PC-3 (cell line): Measurements from ENCODE around the gene VPS51. TPM values are rescaled to one million over a fixed set of nuclear protein-coding genes. Genes with fewer than 3 reads are reported as not detected.

ENCODE experiments used
- ATAC-seq: fragments of 200-7000 bp; cut with Tn5 transposase; 2 replicates; pipeline ENCODE4 v1.9.1; 2020; ENCODE audit warnings: mild to moderate bottlenecking, moderate library complexity
- BruUV-seq: library from RNA; stranded (reverse); fragments of 400-500 nt; replicated peaks from 2 replicates; lab custom pipeline; 2021; lab: Mats Ljungman, UMichigan
- CTCF ChIA-PET: fragments of 300-600 bp; sonication (Branson Sonifier 250); formaldehyde crosslinking; loops from one replicate; lab custom pipeline; 2022; ENCODE audit warnings: antibody characterized with exemption; lab: Charles Lee
- POLR2A ChIA-PET: fragments of 300-600 bp; sonication (Branson Sonifier 250); formaldehyde crosslinking; loops from one replicate; lab custom pipeline; 2022; ENCODE audit warnings: antibody characterized with exemption; ENCODE audit not compliant: unreplicated experiment; lab: Charles Lee
- DNase-seq: peaks from one replicate; pipeline ENCODE4 v3.0.0-alpha.2; 2015
- H2AFZ ChIP-seq: fragments of 300-600 bp; sonication (generic); 2 replicates; pipeline ENCODE4 v1.6.0; 2016; ENCODE audit warnings: antibody characterized with exemption, low read length
- H3F3A ChIP-seq: fragments of 300-600 bp; sonication (generic); one replicate; pipeline ENCODE4 v1.6.0; 2017; ENCODE audit warnings: antibody characterized with exemption, low read length, control low read depth, mild to moderate bottlenecking; ENCODE audit not compliant: unreplicated experiment
- H3K27ac ChIP-seq: fragments of 300-600 bp; sonication (generic); 2 replicates; pipeline ENCODE4 v1.5.1; 2016; ENCODE audit warnings: mild to moderate bottlenecking, low read length
- H3K27me3 ChIP-seq: fragments of 300-600 bp; sonication (generic); 2 replicates; pipeline ENCODE4 v1.6.1; 2016; ENCODE audit warnings: low read length, mixed read lengths
- H3K36me3 ChIP-seq: fragments of 300-600 bp; sonication (generic); 2 replicates; pipeline ENCODE4 v1.6.1; 2016; ENCODE audit warnings: low read depth, mixed run types, low read length, mixed read lengths
- H3K4me1 ChIP-seq: fragments of 300-600 bp; sonication (generic); 2 replicates; pipeline ENCODE4 v1.5.1; 2016; ENCODE audit warnings: low read length; ENCODE audit not compliant: insufficient read depth
- H3K4me2 ChIP-seq: fragments of 300-600 bp; sonication (generic); 2 replicates; pipeline ENCODE4 v1.6.0; 2016; ENCODE audit warnings: low read length
- H3K4me3 ChIP-seq: fragments of 300-600 bp; sonication (generic); 2 replicates; pipeline ENCODE4 v1.5.1; 2016; ENCODE audit warnings: mild to moderate bottlenecking, low read length, mixed read lengths
- H3K79me2 ChIP-seq: fragments of 300-600 bp; sonication (generic); 2 replicates; pipeline ENCODE4 v1.6.1; 2017; ENCODE audit warnings: low read length, mixed read lengths
- H3K9ac ChIP-seq: fragments of 300-600 bp; sonication (generic); 2 replicates; pipeline ENCODE4 v1.6.0; 2016; ENCODE audit warnings: mild to moderate bottlenecking, low read length
- H3K9me2 ChIP-seq: fragments of 300-600 bp; sonication (generic); replicated peaks from 2 replicates; pipeline ENCODE4 v1.6.1; 2016; ENCODE audit warnings: mixed run types, low read length, mixed read lengths
- H3K9me3 ChIP-seq: fragments of 300-600 bp; sonication (generic); 2 replicates; pipeline ENCODE4 v1.6.1; 2016; ENCODE audit warnings: low read length, mixed read lengths
- H4K20me1 ChIP-seq: fragments of 300-600 bp; sonication (generic); 2 replicates; pipeline ENCODE4 v1.6.1; 2016; ENCODE audit warnings: low read length, mixed read lengths
- EZH2 ChIP-seq: fragments of 300-600 bp; sonication (generic); IDR thresholded peaks from one replicate; pipeline ENCODE4 v1.6.1; 2017; ENCODE audit warnings: antibody characterized with exemption, mild to moderate bottlenecking, low read length; ENCODE audit not compliant: unreplicated experiment
- EZH2phosphoT487 ChIP-seq: fragments of 300-600 bp; sonication (generic); IDR thresholded peaks from 2 replicates; pipeline ENCODE4 v1.6.1; 2018; ENCODE audit warnings: mild to moderate bottlenecking, antibody characterized with exemption, low read length, borderline replicate concordance
- intact Hi-C: fragments of 100-400 bp; cut with micrococcal nuclease; formaldehyde crosslinking; loops from 2 replicates; pipeline ENCODE4 v1.9.0; 2023
- total RNA-seq: library from RNA; depleted of rRNA; stranded (reverse); fragments of >200 nt; gene quantifications from 2 replicates; pipeline ENCODE4 v1.2.3, GENCODE V29; 2014
- TF ChIP-seq, protein P1 (sequence below): fragments of 300-600 bp; sonication (generic); conservative IDR thresholded peaks from 2 replicates; pipeline ENCODE4 v1.5.1; 2017; ENCODE audit warnings: antibody characterized with exemption, low read depth, mild to moderate bottlenecking, low read length

Gene VPS51
- total RNA-seq, 1 experiment from 2014 or later = 414 TPM

DNA sequence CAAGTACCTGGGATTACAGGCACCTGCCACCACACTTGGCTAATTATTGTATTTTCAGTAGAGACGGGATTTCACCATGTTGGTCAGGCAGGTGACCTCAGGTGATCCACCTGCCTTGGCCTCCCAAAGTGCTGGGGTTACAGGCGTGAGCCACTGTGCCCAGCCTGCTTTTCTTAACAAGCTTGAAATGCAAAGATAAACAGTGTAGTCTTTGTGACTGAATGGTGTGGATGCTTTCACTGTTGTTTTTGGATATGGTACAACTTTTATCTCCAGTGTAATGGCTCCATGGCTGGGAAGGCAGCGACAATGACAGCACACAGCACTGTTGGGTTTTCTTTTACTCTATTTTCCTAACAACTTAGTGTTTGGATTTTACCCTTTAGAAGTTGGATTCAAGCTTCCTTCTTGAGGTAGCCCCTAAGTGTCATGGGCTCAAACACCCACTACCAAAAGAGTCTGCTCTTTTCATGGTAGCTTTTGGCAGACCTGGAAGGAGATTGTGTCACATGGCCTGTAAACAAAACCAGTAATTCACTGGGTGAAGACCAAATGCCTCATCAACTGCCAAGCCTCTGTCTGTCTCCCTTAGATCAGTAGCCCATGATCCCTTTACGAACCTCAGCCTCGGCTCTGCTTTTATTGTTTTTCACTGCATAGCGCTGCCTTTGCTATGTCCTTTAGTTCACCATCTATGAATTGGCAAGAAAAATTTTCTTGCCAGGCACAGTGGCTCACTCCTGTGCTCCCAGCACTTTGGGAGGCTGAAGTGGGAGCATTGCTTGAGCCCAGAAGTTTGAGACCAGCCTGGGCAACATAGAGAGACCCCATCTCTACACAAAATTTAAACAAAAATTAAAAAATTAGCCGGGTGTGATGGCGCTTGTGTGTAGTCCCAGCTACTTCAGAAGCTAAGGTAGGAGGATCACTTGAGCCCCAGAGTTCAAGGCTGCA lies 6.4 kb downstream of the VPS51 start:
- Histone ChIP-seq H2AFZ (no peak overlapping the region), H3K4me1 (0 out of 2 replicates have a peak, but pooled peaks cover 1% of the 10 kb centered on the region), H3K79me2 (peaks cover 58% of the 10 kb centered on the region), H3K9me2 (no peaks in the 10 kb centered on the region), H3K9me3 (no peaks in the 10 kb centered on the region), H3K36me3 (no peaks in the 10 kb centered on the region; the same call in 1 of the 2 replicates), H3K4me2 (no peak overlapping the region), H3K27ac (no peak overlapping the region), H3K27me3 (no peaks in the 10 kb centered on the region), H3K4me3 (no peak overlapping the region), H3F3A (no peaks in the 10 kb centered on the region), H3K9ac (no peak overlapping the region), H4K20me1 (no peaks in the 10 kb centered on the region)
- DNase-seq = no peak
- BruUV-seq = no TSS peak
- intact Hi-C loops = no loop called here
- ChIA-PET POLR2A (no interaction called here), CTCF (no interaction called here)
- TF ChIP-seq EZH2phosphoT487 (no peak), EZH2 (no peak)
- TF ChIP-seq, protein P1, sequence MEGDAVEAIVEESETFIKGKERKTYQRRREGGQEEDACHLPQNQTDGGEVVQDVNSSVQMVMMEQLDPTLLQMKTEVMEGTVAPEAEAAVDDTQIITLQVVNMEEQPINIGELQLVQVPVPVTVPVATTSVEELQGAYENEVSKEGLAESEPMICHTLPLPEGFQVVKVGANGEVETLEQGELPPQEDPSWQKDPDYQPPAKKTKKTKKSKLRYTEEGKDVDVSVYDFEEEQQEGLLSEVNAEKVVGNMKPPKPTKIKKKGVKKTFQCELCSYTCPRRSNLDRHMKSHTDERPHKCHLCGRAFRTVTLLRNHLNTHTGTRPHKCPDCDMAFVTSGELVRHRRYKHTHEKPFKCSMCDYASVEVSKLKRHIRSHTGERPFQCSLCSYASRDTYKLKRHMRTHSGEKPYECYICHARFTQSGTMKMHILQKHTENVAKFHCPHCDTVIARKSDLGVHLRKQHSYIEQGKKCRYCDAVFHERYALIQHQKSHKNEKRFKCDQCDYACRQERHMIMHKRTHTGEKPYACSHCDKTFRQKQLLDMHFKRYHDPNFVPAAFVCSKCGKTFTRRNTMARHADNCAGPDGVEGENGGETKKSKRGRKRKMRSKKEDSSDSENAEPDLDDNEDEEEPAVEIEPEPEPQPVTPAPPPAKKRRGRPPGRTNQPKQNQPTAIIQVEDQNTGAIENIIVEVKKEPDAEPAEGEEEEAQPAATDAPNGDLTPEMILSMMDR = no peak
- peak; percentile 42; the same call in 1 of the 2 replicates for ATAC-seq

DNA sequence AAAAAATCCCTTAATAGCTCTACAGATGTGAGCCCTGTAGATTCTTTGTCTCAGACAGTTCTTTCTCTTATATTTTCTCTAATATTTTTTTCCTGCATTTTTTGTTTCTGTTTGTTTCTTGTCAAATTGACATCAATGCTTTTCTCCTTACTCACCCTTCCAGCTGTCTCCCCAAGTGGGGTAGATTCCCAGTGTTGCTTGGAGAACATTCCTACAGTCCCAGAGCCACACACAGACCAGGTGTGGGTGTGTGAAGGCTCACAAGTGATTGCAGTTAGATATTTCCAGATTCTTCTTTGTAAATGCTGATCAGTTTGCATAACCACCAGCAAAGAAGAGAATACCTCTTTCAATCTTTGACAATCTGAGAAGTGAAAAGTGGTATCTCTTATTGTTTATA lies 7.5 kb downstream of the VPS51 start:
- Histone ChIP-seq H3K27ac (no peak overlapping the region), H3K4me3 (no peak overlapping the region), H3K9me2 (no peaks in the 10 kb centered on the region), H3K4me2 (no peak overlapping the region), H4K20me1 (no peaks in the 10 kb centered on the region), H3K79me2 (peaks cover 47% of the 10 kb centered on the region), H3K27me3 (no peaks in the 10 kb centered on the region), H3K9me3 (no peaks in the 10 kb centered on the region), H3K36me3 (no peaks in the 10 kb centered on the region; the same call in 1 of the 2 replicates), H3K9ac (no peak overlapping the region), H3K4me1 (no peaks in the 10 kb centered on the region), H3F3A (no peaks in the 10 kb centered on the region), H2AFZ (no peak overlapping the region)
- intact Hi-C loops = no loop called here
- DNase-seq (no peak), ATAC-seq (no peak)
- ChIA-PET CTCF (interaction anchor here (0.7 kb wide), 1 partner anchor 9 kb away, joined by 4 read pairs; no protein-coding TSS in a partner anchor), POLR2A (no interaction called here)
- TF ChIP-seq EZH2 (no peak), EZH2phosphoT487 (no peak)
- TF ChIP-seq, protein P1 = no peak
- BruUV-seq = no TSS peak

DNA sequence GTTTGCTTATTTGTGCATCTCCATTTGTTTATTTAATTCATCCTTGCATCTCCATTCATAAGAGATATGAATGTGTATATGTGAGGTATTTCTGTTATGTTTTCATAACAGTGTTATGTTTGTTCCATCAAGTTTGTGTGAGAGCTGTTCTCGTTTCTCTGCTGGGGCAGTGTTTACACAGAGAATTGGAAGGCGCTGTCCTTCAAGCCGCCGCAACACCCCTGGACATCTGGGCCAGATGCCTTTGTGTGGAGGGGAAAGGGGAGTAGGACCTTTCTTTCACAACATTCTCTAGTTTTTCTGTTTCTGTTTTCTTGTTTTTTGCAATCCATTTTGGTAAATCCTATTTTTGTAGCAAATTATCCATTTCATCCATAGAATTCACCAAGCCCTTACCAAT lies 8.6 kb downstream of the VPS51 start:
- no peak overlapping the region for H3K4me2 ChIP-seq
- TF ChIP-seq EZH2phosphoT487 = no peak
- TF ChIP-seq, protein P1 = no peak
- no peak for TF ChIP-seq EZH2
- H3K9me2 ChIP-seq = no peaks in the 10 kb centered on the region
- ATAC-seq (no peak), DNase-seq (no peak)
- H3K27ac ChIP-seq = no peak overlapping the region
- no peaks in the 10 kb centered on the region for H4K20me1 ChIP-seq
- no TSS peak for BruUV-seq
- no peaks in the 10 kb centered on the region for H3K4me1 ChIP-seq
- peaks cover 36% of the 10 kb centered on the region for H3K79me2 ChIP-seq
- ChIA-PET CTCF (no interaction called here), POLR2A (no interaction called here)
- intact Hi-C loops = no loop called here
- H2AFZ ChIP-seq = no peak overlapping the region
- H3K27me3 ChIP-seq = no peaks in the 10 kb centered on the region
- no peaks in the 10 kb centered on the region for H3K36me3 ChIP-seq
- H3K9me3 ChIP-seq = no peaks in the 10 kb centered on the region
- no peak overlapping the region for H3K9ac ChIP-seq
- no peaks in the 10 kb centered on the region for H3F3A ChIP-seq
- H3K4me3 ChIP-seq = no peak overlapping the region
